PFSK-1 (cell line): ENCODE measurements around the gene APOL5.

Experiments used
- FOXP2 ChIP-seq: optimal IDR thresholded peaks from 2 replicates; pipeline ENCODE3; 2011; ENCODE audit warnings: borderline replicate concordance, control low read depth, inconsistent platforms; ENCODE audit not compliant: insufficient read depth; ENCODE audit errors: extremely low read length, extremely low read depth
- POLR2AphosphoS5 ChIP-seq: IDR thresholded peaks from 2 replicates; pipeline ENCODE4 v1.6.1; 2012; ENCODE audit warnings: low read depth, mild to moderate bottlenecking, control low read depth, low read length, moderate library complexity
- REST ChIP-seq, 2 experiments: IDR thresholded peaks; 2 replicates each; pipeline versions ENCODE4 v1.6.1 to v1.8.0; 2011 to 2012; ENCODE audit warnings: low read depth in 2 of 2, low read length in 2 of 2, control low read depth in 1 of 2, inconsistent platforms in 1 of 2, mild to moderate bottlenecking in 1 of 2, moderate library complexity in 1 of 2; ENCODE audit not compliant: insufficient read depth in 1 of 2
- SIN3A ChIP-seq: IDR thresholded peaks from 2 replicates; pipeline ENCODE4 v1.6.1; 2012; ENCODE audit warnings: mild to moderate bottlenecking, low read length, moderate library complexity, borderline replicate concordance; ENCODE audit not compliant: insufficient read depth
- TAF1 ChIP-seq: IDR thresholded peaks from 2 replicates; pipeline ENCODE4 v1.6.1; 2012; ENCODE audit warnings: low read length, control low read depth, borderline replicate concordance; ENCODE audit not compliant: insufficient read depth

The APOL5 gene

DNA sequence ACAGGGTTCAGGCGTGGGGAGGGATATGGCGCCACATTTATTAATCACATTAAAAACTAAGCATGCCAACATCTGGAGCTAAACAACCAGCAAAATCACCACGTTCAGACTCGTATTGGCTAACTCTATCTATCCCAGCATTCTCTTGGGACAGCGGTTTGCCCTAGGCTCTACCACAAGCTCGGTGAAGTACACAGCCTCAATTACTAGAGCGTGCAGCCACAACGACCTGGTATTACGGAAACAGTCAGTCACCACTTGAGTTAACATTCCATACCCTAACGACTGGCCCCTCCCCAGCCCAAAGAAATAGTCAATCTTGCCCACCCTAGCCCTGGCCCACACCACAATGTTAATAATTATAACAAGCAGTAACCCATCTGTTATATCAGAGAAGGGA lies 32.1 kb downstream of the APOL5 start:
- TF ChIP-seq FOXP2 = peak; percentile 95
- TF ChIP-seq SIN3A = no peak

DNA sequence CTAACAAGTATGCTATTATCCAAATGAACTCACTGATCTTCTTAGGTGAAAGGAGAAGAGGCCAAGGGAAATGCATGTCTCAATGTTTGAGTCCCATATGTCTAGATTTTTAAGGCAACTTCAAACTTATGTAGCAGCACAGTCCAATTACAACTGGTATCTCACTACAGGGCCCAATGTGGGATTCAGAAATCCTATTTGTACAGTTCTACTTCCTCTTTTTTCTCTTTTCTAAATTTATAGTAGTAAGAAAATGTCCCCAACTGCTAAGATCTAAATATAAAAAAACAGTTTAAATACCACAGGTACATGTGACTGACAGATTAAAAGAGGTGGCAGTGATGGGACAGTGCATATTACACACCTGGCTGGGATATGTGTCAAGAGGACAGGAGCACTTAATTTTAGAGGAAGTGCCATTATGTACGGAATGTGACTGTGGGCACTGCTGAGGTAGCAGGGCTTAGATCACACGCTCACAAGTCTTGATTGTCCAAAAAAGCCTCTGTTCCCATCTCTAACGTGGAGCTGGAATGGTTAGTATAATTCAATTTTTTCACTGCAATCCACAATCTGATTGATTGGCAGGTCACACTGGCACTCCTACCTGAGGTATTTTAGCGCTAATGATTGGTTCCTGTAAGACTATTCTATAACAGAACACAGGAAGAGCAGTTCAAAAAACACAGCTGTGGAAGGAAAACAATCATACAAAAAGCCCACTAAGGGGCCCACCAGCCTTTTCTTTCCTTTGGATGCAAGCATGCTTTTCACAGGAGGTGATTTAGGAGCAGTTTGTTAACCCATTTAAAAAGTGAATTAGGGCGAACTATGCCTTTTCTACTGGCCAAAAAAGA lies 34.6 kb downstream of the APOL5 start:
- TF ChIP-seq SIN3A (no peak), FOXP2 (no peak), POLR2AphosphoS5 (no peak), TAF1 (no peak), REST (IDR thresholded peaks at IDR 0.05; ENCODE audit: insufficient read depth in 1 of 2, low read depth in 2 of 2, low read length in 2 of 2) (no peak)

GRCh38 chr22:35752863-35753189 lies 35.2 kb downstream of the APOL5 start:
- TF ChIP-seq POLR2AphosphoS5 (no peak), SIN3A (no peak), REST (IDR thresholded peaks at IDR 0.05; ENCODE audit: insufficient read depth in 1 of 2, low read depth in 2 of 2, low read length in 2 of 2) (no peak), FOXP2 (no peak), TAF1 (no peak)

DNA sequence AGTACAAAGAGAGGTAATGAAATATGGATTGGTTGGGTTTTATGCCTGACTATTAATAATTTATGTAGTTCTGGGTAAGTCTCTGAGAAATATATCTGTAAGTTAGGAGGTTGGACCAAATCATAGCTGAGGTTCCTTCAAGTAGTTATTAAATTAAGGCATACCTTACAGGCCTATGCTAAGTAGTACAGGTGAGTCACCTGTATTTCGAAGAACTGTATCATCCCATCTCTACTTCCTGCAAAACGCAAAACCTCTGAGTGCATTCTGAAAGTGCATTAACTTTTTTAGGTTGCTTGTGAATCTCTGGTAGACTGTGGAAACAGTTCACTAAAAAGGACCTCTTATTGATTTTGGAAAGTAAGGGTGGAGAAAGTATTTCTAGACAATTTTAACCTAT lies 37.1 kb downstream of the APOL5 start:
- TF ChIP-seq SIN3A (no peak), POLR2AphosphoS5 (no peak), TAF1 (no peak), REST (IDR thresholded peaks at IDR 0.05; ENCODE audit: insufficient read depth in 1 of 2, low read depth in 2 of 2, low read length in 2 of 2) (no peak), FOXP2 (no peak)

GRCh38 chr22:35756722-35757121 lies 39.0 kb downstream of the APOL5 start:
- TF ChIP-seq TAF1 = no peak
- no peak for TF ChIP-seq SIN3A
- no peak for TF ChIP-seq REST (IDR thresholded peaks at IDR 0.05; ENCODE audit: insufficient read depth in 1 of 2, low read depth in 2 of 2, low read length in 2 of 2)
- no peak for TF ChIP-seq POLR2AphosphoS5
- no peak for TF ChIP-seq FOXP2
